Measurements from ENCODE around the gene CRYGD.
"Not testable (repeated sequence)": the region's sequence is repeated elsewhere in the genome, so short reads cannot be mapped to it uniquely, and the experiment has no call there.

The CRYGD gene

DNA sequence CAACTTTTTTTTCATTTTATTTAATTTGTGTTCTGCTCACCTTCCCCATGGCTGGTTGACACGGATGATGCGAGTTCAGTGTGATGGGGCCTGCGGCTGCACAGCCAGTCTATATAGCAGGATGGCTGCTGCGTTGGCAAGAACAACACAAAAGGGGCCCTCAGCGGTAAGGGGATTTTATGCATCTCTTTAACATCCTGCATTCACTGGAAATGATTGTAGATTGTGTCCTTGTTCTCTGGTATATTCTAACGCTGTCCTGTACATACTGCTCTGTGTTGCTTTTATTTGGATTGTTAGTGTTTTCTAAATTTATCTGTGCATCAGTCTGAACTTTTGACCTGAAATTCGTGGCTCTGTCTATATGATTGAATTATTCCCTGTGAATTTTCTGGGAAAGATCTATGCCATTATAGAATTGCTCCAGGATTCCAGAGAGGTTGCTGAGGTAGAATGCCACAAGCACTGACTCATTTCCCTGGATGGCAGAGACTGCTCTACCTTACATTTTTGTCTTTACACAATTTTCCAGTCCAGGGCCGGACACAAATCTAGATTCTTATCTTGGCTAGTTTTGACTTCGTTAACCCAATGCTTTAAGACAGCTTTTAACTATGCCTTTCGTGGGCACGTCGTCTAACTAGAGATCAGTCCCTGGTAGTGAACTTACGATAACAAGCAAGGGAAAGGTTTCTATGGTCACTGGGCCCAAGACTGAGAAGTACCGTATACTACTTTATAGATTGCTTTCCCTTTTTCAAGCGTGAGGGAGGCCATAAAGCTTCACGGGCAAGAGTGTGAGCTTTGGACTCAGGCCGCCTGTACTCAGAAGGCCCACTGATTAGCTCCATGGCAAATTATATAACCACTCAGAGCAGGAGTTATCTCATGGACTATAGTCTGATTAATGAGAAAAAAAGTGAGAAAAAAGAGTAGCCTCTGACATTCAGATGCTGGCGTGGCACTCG is 5.7 kb upstream of the CRYGD start, which contains the start of gene CRYGC:
TSS of gene CRYGC (minus strand) at position 85 of the 968 bp plus-strand sequence. CDS start at position 49, 36 bp downstream.
- DNase-seq: no peak

DNA sequence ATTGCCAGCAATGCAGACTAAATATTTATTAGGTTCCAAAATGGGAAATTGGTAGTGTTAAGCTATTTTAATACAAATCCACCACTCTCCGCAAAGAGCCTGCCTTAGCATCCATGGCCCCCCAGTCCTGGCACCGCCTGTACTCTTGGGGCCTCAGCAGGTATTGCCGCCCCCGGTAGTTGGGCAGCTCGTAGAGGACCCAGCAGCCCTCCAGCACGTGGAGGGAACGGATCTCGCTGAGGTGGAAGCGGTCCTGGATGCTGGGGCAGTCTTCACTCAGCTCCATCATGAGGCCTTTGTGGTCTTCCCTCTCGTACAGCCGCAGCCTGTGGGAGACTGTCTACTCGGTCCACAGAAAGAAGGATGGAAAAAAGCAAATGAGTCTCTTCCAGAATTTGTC is 3.8 kb upstream of the CRYGD start:
- no peak for DNase-seq

GRCh38 chr2:208127090-208127489 is 2.8 kb upstream of the CRYGD start:
- DNase-seq: no peak

GRCh38 chr2:208125251-208125650 is 927 bp upstream of the CRYGD start:
- DNase-seq: no peak

DNA sequence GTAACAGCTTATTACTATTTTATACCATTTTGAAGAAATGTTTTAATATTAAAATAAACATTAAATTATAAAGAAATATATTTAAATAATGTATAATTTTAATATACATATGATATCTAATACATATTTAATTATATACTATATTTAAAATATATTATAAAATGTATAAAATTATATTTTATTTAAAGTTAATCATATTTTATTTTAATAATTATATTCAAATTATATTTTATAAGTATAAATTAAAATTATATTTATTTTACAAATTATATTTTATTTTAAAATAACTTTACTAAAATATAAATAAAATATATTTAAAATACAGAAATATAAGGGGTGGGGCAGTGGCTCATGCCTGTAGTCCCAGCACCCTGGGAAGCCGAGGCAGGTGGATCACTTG is 2.1 kb downstream of the CRYGD start:
- no peak for DNase-seq

DNA sequence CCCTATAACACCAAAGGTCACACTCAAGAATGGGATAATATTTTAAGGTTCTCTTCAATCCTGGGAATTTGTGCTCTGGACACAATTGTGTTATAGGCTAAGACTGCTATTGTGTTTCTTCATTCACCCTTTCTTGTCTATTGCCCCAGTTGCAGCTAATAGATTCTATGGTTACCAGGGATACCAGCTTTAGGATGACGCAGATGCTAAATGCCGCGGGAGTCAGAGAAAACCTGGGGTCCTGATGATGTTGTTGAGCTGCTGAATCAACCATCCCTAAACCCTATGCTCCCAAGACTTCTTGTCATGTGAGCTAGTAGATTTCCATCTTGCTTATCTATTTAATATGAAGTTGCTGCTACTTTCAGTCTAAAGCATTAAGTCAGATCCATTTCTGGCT is 5.4 kb downstream of the CRYGD start:
- no peak for DNase-seq

DNA sequence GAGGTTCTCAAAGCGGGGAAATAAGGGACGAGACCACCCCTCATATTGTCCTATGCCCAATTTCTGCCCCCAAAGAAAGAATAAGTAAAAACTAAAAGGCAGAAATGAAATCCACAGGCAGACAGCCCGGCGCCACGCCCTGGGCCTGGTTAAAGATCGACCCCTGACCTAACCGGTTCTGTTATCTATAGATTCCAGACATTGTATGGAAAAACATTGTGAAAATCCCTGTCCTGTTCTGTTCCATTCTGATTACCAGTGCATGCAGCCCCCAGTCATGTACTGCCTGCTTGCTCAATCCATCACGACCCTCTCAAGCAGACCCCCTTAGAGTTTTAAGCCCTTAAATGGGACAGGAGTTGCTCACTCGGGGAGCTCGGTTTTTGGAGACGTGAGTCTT is 6.9 kb downstream of the CRYGD start:
- DNase-seq: not testable (repeated sequence)

DNA sequence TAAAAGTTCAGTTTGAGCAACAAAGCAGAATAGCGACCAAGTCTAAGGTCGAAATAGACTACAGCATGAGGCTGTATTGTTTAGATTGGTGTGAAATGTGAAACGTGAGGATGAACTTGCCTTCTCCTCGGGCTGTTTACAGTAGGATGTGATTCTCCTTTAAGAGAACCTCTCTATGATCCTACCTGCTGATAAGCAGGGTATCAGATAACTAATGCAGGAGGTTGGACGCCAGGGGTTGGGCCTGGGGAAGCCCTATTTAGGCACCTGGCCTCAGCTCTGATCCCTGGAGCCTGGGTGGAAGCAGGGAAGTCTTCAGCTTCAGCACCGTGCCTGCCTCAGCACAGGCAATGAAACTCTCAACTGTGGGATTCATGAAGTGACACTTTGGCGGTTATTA is 11.4 kb downstream of the CRYGD start:
- DNase-seq: no peak

- not testable (repeated sequence) for DNase-seq
Measured at GRCh38 chr2:208112273-208112745, 12.0 kb downstream of the CRYGD start.

DNA sequence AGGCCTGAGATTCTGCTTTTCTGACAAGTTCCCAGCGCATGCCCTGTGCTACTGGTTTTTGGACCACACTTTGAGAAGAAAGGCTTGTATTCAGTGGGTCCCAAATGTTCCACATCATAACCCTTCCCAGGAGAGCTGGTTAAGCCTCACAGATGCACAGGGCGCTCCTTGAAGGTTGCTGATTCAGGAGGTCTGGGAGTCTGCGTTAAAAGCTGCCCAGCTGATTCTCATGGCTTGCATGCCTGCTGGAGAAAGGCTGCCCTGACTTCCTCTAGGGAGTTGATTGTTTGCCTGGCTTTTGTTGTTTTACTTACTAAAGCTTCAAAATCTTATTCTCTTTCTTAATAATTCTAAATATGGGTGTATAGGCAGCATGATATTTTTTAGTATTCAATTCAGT is 20.7 kb downstream of the CRYGD start:
- DNase-seq: no peak

DNA sequence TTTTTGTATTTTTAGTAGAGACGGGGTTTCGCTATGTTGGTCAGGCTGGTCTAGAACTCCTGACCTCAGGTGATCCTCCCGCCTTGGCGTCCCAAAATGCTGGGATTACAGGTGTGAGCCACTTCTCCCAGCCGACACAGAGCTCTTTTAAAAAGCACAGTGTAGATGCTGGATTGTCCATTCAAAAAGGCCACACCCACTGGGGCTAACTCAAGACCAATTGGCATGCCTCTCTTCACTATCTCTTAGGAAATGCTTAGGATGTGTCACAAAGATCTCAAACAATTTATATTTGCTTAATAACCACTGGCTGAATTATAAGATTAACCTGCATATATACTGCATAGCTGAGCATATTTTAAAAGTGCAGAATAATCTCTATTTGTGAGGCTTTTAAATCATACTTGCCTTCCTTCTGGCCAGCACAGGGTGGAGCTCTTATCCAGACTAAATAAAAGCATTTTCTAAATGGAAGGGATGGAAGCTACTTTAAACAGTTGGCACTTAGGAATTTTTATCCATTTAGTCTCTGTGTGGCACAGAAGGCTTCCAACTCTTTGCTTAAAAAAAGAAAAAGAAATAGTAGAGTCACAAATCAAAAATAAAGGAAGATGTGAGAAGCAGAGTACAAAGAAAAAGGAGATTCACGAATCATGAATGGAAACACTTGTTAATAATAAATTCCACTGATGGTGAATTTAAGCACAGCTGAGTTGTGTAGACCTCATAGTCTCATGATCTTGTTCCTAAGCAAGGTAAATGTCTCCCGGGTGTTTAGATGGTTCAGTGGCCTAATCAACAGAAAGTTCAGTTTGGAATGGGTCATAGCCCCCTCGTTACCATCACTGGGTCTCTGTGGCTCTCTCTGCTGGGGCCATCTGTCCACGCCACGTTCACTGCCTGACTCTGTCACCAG is 22.4 kb downstream of the CRYGD start:
- DNase-seq: no peak

DNA sequence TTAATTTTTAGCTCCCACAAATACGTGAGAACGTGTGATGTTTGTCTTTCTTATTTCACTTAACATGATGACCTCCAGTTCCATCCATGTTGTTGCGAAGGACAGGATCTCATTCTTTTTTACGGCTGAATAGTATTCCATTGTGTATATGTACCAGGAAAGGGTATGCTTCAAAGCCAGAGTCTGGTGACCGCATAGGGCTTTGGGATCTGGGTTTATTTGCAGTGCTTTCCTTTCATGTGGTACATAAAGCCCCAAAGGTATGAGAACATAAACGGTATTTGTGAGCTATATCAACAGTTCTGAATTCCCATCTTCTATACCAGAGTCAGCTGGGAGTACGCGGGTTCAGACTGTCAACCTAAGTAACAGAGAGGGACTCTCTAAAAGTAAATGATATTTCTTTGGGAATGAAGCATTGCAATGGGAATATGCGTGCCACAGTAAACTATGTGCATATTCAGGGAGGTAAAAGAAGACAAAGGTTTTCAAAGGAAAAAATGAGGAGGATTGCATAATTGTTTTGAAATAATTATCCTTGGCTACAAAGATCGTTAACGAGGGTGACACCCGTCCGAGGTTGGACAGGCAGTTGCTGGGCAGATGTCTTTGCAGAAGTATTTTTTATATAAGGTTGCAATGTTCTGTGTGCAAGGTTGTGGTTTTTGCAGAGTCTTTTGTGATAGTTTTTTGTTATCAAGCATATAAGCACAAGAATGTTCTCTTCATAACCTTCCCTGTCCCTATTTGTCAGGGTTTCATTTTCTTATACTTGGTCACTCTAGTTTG is 24.4 kb downstream of the CRYGD start:
- DNase-seq: peak; percentile 21

DNA sequence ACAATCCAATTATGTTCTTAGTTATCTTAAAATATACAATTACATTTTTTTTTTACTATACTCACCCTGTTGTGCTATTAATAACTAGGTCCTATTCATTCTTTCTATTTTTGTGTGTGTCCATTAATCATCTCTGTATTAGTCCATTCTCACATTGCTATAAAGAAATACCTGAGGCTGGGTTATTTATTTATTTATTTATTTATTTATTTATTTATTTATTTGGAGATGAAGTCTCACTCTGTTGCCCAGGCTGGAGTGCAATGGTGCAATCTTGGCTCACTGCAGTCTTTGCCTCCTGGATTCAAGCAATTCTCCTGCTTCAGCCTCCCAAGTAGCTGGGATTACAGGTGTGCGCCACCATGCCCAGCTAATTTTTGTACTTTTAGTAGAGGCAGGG is 25.6 kb downstream of the CRYGD start:
- not testable (repeated sequence) for DNase-seq

- DNase-seq: no peak
Measured at GRCh38 chr2:208098267-208098666, 26.1 kb downstream of the CRYGD start.

DNA sequence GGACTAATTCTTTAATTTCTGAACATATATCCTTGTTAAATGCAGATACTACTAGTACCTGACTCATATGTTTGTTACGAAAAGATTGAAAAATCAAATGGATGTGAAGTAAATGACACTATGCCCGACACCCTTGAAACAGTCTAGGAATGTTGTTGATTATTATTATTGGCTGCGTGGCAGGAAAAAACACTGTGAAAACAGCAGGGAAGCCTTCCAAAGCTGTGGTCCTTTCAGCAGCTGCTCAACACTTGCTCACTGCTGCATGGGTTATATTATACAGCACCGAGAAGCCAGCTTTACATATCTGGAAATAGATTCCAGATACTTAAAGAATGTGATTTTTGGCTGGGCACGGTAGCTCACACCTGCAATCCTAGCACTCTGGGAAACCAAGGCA is 26.5 kb downstream of the CRYGD start:
- no peak for DNase-seq

GRCh38 chr2:208097313-208097712 is 27.0 kb downstream of the CRYGD start:
- DNase-seq: no peak

GRCh38 chr2:208096080-208096479 is 28.2 kb downstream of the CRYGD start:
- no peak for DNase-seq

DNA sequence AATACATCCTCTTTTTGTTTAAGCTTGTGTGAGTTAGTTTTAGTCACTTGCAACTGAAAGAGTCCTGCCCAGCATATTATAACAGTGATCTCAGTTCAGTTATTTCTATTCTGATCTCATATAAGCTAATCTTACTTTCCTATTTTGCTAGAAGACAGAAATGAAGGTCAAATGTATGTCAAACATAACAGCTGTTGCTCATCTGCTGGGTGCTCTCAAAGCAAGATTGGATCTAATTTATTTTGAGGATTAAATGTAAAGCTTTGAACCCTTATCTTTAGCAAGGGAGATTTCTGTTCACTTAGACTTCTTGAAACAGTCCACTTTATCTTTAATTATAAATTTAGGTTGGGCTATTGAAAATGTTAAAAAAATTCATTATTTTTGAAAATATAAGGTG is 31.2 kb downstream of the CRYGD start:
- no peak for DNase-seq

DNA sequence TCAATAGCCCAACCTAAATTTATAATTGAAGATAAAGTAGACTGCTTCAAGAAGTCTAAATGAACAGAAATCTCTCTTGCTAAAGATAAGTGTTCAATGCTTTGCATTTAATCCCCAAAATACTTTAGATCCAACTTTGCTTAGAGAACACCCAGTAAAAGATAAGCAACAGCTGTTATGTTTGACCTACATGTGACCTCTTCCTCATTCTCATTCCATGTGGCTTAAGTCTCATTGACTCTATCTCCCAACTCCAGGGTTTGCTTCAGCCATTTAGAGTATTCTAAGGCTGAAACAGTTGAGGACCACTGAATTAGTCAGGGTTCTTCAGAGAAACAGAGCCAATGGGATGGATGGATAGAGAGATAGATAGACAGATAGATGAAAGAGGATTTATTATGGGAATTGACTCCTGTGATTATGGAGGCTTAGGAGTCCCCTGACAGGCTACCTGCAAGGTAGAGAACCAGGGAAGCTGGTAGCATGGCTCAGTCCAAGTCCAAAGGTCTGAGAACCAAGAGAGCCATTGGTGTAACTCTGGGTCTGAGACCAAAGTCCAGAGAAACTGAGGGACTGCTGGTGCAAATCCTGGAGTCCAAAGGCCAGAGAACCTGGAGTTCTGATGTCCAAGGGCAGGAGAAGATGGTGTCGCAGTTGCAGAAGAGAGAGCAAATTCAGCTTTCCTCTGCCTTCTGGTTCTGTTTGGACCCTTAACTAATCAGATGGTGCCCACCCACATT is 32.1 kb downstream of the CRYGD start:
- DNase-seq: no peak

DNA sequence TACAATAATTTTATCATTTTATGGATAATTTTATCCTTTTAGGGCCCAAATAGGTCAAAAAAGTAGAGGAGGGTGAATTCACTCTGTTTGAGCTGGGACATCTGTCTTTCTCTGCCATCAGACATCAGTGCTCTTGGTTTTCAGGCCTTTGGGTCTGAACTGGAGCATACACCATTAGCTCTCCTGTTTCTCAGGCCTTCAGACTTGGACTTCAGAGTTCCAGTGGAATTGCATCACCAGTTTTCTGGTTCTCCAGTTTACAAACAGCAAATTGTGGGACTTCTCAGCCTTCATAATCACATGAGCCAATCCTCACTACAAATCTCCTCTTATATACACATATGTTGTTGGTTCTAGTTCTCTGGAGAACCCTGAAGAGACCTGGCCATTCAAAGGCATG is 33.9 kb downstream of the CRYGD start:
- DNase-seq: no peak

DNA sequence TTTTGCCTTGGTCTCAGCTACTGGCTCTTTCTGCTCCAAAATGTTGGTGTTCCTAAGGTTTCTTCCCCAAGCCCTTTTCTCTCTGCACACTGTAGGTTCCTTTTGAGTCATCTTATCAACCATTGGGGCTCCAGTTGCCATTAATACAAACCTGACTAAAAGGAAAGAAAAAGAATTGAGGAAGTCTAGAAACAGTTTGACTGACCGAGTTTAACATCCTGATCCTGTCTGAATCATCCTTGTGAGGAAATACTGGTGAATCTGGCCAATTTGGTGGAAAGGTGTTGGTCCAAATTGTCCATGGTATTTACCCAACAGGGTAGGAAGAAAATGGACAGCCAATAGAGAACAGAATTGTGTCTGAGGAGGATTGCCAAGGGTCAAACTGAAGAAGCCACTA is 38.3 kb downstream of the CRYGD start:
- DNase-seq: no peak

DNA sequence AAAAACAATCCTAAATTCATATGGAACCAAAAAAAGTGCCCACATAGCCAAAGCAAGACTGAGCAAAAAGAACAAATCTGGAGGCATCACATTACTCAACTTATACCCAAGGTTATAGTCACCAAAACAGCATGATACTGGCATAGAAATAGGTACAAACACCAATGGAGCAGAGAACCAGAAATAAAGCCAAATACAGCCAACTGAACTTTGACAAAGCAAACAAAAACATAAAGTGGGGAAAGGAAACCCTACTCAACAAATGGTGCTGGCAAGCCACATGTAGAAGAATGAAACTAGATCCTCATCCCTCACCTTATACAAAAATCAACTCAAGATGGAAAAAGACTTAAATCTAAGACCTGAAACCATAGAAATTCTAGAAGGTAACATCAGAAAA is 40.5 kb downstream of the CRYGD start:
- no peak for DNase-seq

Measured in GF-D8 (cell line).